Measurements from ENCODE around the gene HPN. TPM values are rescaled to one million over a fixed set of nuclear protein-coding genes. Genes with fewer than 3 reads are reported as not detected.

Gene HPN
- total RNA-seq, 2 donors from 2014 or later: 0.27 to 1.0 TPM

DNA sequence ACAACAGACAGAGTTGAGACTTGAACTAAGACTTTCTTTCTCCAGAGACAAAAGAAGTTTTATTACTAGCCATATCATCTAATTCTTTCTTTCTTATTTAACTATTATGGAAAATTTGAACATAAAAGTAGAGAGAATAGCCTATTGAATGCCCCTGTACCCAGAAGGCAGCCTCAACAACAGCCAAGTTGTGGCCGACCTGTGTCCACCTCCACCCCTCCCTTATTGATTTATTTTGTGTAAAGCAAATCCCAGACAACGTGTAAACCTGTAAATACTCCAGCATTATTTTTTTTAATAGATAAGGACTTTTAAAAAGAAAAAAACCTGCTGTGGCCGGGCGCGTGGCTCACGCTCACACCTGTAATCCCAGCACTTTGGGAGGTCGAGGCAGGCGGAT, 48.0 kb downstream of the HPN start:
- no peak overlapping the region for H3K4me3 ChIP-seq
- TF ChIP-seq, protein P1, sequence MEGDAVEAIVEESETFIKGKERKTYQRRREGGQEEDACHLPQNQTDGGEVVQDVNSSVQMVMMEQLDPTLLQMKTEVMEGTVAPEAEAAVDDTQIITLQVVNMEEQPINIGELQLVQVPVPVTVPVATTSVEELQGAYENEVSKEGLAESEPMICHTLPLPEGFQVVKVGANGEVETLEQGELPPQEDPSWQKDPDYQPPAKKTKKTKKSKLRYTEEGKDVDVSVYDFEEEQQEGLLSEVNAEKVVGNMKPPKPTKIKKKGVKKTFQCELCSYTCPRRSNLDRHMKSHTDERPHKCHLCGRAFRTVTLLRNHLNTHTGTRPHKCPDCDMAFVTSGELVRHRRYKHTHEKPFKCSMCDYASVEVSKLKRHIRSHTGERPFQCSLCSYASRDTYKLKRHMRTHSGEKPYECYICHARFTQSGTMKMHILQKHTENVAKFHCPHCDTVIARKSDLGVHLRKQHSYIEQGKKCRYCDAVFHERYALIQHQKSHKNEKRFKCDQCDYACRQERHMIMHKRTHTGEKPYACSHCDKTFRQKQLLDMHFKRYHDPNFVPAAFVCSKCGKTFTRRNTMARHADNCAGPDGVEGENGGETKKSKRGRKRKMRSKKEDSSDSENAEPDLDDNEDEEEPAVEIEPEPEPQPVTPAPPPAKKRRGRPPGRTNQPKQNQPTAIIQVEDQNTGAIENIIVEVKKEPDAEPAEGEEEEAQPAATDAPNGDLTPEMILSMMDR (IDR thresholded peaks at IDR 0.05): no peak
- H3K27ac ChIP-seq: no peak overlapping the region
- no peaks in the 10 kb centered on the region for H3K4me1 ChIP-seq
- no peaks in the 10 kb centered on the region for H3K36me3 ChIP-seq
- no peak for DNase-seq
- H3K9me3 ChIP-seq: no peaks in the 10 kb centered on the region
- H3K9ac ChIP-seq (ENCODE audit: low read depth in 2 of 2, low read length in 2 of 2): no peak overlapping the region
- intact Hi-C loops (cut with DNase I): no loop called here
- no peaks in the 10 kb centered on the region for H3K27me3 ChIP-seq

GRCh38 chr19:35090160-35090505, 48.6 kb downstream of the HPN start:
- no peak for DNase-seq
- intact Hi-C loops (cut with DNase I): no loop called here
- Histone ChIP-seq H3K4me3 (no peak overlapping the region), H3K27me3 (no peaks in the 10 kb centered on the region), H3K27ac (no peak overlapping the region), H3K4me1 (no peaks in the 10 kb centered on the region), H3K36me3 (no peaks in the 10 kb centered on the region), H3K9me3 (no peaks in the 10 kb centered on the region), H3K9ac (ENCODE audit: low read depth in 2 of 2, low read length in 2 of 2) (no peak overlapping the region)
- TF ChIP-seq, protein P1 (IDR thresholded peaks at IDR 0.05): no peak

- H3K9ac ChIP-seq (ENCODE audit: low read depth in 2 of 2, low read length in 2 of 2): no peak overlapping the region
Measured at GRCh38 chr19:35090506-35091214, 49.1 kb downstream of the HPN start.

GRCh38 chr19:35093430-35093829, 51.9 kb downstream of the HPN start:
- Histone ChIP-seq H3K4me3 (no peak overlapping the region), H3K4me1 (no peaks in the 10 kb centered on the region), H3K27ac (no peak overlapping the region), H3K9me3 (no peaks in the 10 kb centered on the region), H3K36me3 (no peaks in the 10 kb centered on the region), H3K9ac (ENCODE audit: low read depth in 2 of 2, low read length in 2 of 2) (no peak overlapping the region), H3K27me3 (no peaks in the 10 kb centered on the region)
- intact Hi-C loops (cut with DNase I): no loop called here
- TF ChIP-seq, protein P1 (IDR thresholded peaks at IDR 0.05): no peak
- DNase-seq: no peak

More at GRCh38 chr19:35090506-35091214, 49.1 kb downstream of the HPN start:
- Histone ChIP-seq H3K27me3 (no peaks in the 10 kb centered on the region), H3K36me3 (no peaks in the 10 kb centered on the region), H3K9me3 (no peaks in the 10 kb centered on the region), H3K27ac (no peak overlapping the region), H3K4me1 (no peaks in the 10 kb centered on the region), H3K4me3 (no peak overlapping the region)
- TF ChIP-seq, protein P1 (IDR thresholded peaks at IDR 0.05): peak; percentile 52
- peak; percentile 68 for DNase-seq
- intact Hi-C loops (cut with DNase I): no loop called here

- Histone ChIP-seq H3K9ac (ENCODE audit: low read depth in 2 of 2, low read length in 2 of 2) (no peak overlapping the region), H3K36me3 (no peaks in the 10 kb centered on the region), H3K4me3 (no peak overlapping the region), H3K27me3 (no peaks in the 10 kb centered on the region), H3K9me3 (no peaks in the 10 kb centered on the region), H3K4me1 (no peaks in the 10 kb centered on the region), H3K27ac (no peak overlapping the region)
- no peak for DNase-seq
- TF ChIP-seq, protein P1 (IDR thresholded peaks at IDR 0.05): no peak
- intact Hi-C loops (cut with DNase I): no loop called here
Measured at GRCh38 chr19:35093941-35094647, 52.6 kb downstream of the HPN start.
